Right lobe of liver (tissue), 4 donors: ENCODE measurements around the gene MARK4.

Experiments
- POLR2A ChIP-seq: fragments of 450-650 bp; IDR thresholded peaks from one replicate; pipeline ENCODE4 v1.6.1; 2017; ENCODE audit warnings: antibody characterized with exemption, mild to moderate bottlenecking
- TF ChIP-seq, protein P1 (sequence below), 4 donors: fragments of 200-600 bp in 3 of 4; fragments of 450-650 bp in 1 of 4; IDR thresholded peaks; one replicate each; pipeline versions ENCODE4 v1.5.1 to v1.8.0; 2016 to 2022; ENCODE audit warnings: antibody characterized with exemption in 4 of 4, mild to moderate bottlenecking in 2 of 4
- donor health status: DM: no; HTN: no; CAD: no.
- donor health status: DM: no; HTN: no; CAD: no.
- donor health status: DM: no; HTN: yes; CAD: no.

DNA sequence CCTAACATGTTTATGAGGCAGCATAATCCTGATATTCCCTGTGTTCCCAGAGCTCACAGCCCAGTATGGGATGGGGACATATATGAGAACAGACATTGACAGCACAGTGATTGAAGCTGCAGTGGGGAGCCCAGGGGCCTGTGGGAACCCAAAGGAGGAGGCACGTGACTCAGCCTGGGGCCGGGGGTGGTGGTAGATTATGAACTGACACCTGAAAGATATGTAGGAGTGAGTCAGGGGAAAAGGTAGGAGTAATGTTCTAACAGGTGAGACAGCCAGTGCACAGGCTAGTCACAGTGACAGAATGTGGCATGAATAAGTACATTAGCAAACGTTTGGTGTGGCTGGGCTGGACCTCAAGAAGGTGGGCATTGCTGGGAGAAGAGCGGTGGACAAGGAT, 42.6 kb downstream of the MARK4 start:
- no peak for TF ChIP-seq POLR2A
- TF ChIP-seq, protein P1, sequence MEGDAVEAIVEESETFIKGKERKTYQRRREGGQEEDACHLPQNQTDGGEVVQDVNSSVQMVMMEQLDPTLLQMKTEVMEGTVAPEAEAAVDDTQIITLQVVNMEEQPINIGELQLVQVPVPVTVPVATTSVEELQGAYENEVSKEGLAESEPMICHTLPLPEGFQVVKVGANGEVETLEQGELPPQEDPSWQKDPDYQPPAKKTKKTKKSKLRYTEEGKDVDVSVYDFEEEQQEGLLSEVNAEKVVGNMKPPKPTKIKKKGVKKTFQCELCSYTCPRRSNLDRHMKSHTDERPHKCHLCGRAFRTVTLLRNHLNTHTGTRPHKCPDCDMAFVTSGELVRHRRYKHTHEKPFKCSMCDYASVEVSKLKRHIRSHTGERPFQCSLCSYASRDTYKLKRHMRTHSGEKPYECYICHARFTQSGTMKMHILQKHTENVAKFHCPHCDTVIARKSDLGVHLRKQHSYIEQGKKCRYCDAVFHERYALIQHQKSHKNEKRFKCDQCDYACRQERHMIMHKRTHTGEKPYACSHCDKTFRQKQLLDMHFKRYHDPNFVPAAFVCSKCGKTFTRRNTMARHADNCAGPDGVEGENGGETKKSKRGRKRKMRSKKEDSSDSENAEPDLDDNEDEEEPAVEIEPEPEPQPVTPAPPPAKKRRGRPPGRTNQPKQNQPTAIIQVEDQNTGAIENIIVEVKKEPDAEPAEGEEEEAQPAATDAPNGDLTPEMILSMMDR (IDR thresholded peaks at IDR 0.05) = no peak
